Nephron progenitor cell (in vitro differentiated cells): ENCODE results near the gene SLC12A3.

Source experiments
- DNase-seq: peaks from one replicate; pipeline ENCODE4 v3.0.0; 2021
- H3K27ac Mint-ChIP-seq: 2 replicates; pipeline ENCODE4 v1.8.0; 2021; ENCODE audit warnings: mild to moderate bottlenecking, moderate library complexity, mixed read lengths
- H3K27me3 Mint-ChIP-seq: 2 replicates; pipeline ENCODE4 v1.8.0; 2021; ENCODE audit warnings: mild to moderate bottlenecking, low read depth, mixed read lengths; ENCODE audit not compliant: poor library complexity
- H3K36me3 Mint-ChIP-seq: 2 replicates; pipeline ENCODE4 v1.8.0; 2021; ENCODE audit warnings: low read depth, mixed read lengths
- H3K4me1 Mint-ChIP-seq: 2 replicates; pipeline ENCODE4 v1.8.0; 2021; ENCODE audit warnings: mixed read lengths
- H3K4me3 Mint-ChIP-seq: 2 replicates; pipeline ENCODE4 v1.8.0; 2021; ENCODE audit warnings: mild to moderate bottlenecking, moderate library complexity, mixed read lengths
- H3K9me3 Mint-ChIP-seq: 2 replicates; pipeline ENCODE4 v1.8.0; 2021; ENCODE audit warnings: mild to moderate bottlenecking, moderate library complexity, mixed read lengths
- TF ChIP-seq, protein P1 (sequence below): fragments of 200-600 bp; sonication (generic); IDR thresholded peaks from 2 replicates; pipeline ENCODE4 v1.5.0; 2021; ENCODE audit warnings: antibody characterized with exemption

The SLC12A3 gene

DNA sequence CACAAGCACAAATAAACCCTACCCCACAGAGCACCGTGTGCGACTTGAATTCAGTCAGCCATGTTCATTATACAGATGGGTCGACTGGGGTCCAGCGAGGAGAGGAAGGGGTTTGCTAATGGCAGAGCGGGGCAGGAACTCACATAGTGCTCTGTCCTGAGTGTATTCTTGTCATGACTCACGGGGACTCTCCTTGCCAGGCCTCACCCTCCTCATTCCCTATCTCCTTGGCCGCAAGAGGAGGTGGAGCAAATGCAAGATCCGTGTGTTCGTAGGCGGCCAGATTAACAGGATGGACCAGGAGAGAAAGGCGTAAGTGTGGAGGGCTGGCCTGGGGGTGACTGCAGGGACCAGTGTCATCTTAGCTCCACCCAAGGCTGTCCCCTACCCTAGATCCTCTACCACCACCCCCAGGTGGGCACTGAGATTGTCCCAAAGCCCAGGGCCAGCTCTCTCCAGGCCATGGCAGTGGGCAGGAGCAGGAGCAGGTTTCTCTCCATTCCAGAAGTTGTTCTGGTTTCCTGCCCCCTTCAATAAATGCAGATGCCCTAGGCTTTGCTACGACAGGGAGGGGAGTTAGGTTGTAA is 29.4 kb downstream of the SLC12A3 start:
- TF ChIP-seq, protein P1, sequence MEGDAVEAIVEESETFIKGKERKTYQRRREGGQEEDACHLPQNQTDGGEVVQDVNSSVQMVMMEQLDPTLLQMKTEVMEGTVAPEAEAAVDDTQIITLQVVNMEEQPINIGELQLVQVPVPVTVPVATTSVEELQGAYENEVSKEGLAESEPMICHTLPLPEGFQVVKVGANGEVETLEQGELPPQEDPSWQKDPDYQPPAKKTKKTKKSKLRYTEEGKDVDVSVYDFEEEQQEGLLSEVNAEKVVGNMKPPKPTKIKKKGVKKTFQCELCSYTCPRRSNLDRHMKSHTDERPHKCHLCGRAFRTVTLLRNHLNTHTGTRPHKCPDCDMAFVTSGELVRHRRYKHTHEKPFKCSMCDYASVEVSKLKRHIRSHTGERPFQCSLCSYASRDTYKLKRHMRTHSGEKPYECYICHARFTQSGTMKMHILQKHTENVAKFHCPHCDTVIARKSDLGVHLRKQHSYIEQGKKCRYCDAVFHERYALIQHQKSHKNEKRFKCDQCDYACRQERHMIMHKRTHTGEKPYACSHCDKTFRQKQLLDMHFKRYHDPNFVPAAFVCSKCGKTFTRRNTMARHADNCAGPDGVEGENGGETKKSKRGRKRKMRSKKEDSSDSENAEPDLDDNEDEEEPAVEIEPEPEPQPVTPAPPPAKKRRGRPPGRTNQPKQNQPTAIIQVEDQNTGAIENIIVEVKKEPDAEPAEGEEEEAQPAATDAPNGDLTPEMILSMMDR, result no peak
- Mint-ChIP-seq H3K27me3 (peaks cover 26% of the 10 kb centered on the region), H3K4me3 (no peak overlapping the region), H3K36me3 (no peaks in the 10 kb centered on the region), H3K27ac (no peak overlapping the region), H3K9me3 (no peaks in the 10 kb centered on the region), H3K4me1 (peaks cover 12% of the 10 kb centered on the region)
- no peak for DNase-seq

GRCh38 chr16:56895813-56896212 is 30.8 kb downstream of the SLC12A3 start:
- peaks cover 12% of the 10 kb centered on the region for H3K4me1 Mint-ChIP-seq
- H3K4me3 Mint-ChIP-seq, result no peak overlapping the region
- H3K27ac Mint-ChIP-seq, result no peak overlapping the region
- no peak for DNase-seq
- TF ChIP-seq, protein P1, result no peak
- H3K27me3 Mint-ChIP-seq, result peaks cover 27% of the 10 kb centered on the region
- no peaks in the 10 kb centered on the region for H3K9me3 Mint-ChIP-seq
- no peaks in the 10 kb centered on the region for H3K36me3 Mint-ChIP-seq

DNA sequence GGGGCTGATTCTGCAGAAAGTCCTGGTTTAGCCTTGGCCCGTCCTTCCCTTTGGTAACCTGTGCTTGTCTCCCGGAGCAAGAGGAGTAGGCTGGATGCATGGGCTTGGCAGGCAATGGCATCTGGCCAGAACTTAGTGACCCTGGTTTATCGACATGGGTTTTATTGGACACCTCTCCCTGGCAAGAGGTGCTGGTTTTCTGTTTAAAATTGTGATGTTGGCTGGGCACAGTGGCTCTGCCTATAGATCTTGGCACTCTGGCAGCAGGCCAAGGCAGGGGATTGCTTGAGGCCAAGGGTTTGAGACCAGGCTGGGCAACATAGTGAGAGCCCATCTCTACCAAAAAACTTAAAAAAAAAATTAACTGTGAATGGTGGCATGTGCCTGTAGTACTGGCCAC is 31.2 kb downstream of the SLC12A3 start:
- no peaks in the 10 kb centered on the region for H3K36me3 Mint-ChIP-seq

GRCh38 chr16:56897026-56897799 is 32.2 kb downstream of the SLC12A3 start:
- Mint-ChIP-seq H3K27ac (no peak overlapping the region), H3K27me3 (peaks cover 38% of the 10 kb centered on the region), H3K4me3 (no peak overlapping the region), H3K4me1 (peaks cover under 1% of the 10 kb centered on the region), H3K36me3 (no peaks in the 10 kb centered on the region), H3K9me3 (no peaks in the 10 kb centered on the region)
- DNase-seq, result no peak
- TF ChIP-seq, protein P1, result no peak

More for the DNA sequence above, 31.2 kb downstream of the SLC12A3 start:
- peaks cover 30% of the 10 kb centered on the region for H3K27me3 Mint-ChIP-seq
- DNase-seq, result no peak
- H3K4me1 Mint-ChIP-seq, result peaks cover 10% of the 10 kb centered on the region
- H3K9me3 Mint-ChIP-seq, result no peaks in the 10 kb centered on the region
- no peak overlapping the region for H3K4me3 Mint-ChIP-seq
- H3K27ac Mint-ChIP-seq, result no peak overlapping the region
- TF ChIP-seq, protein P1, result no peak

- Mint-ChIP-seq H3K36me3 (no peaks in the 10 kb centered on the region), H3K27ac (no peak overlapping the region), H3K9me3 (no peaks in the 10 kb centered on the region), H3K27me3 (peaks cover 38% of the 10 kb centered on the region), H3K4me3 (no peak overlapping the region), H3K4me1 (peaks cover under 1% of the 10 kb centered on the region)
- TF ChIP-seq, protein P1, result no peak
- no peak for DNase-seq
Measured at GRCh38 chr16:56898847-56899246, 33.8 kb downstream of the SLC12A3 start.
